Measurements from ENCODE around the gene F5.
"Not testable (repeated sequence)": the region's sequence is repeated elsewhere in the genome, so short reads cannot be mapped to it uniquely, and the experiment has no call there.

Gene F5

GRCh38 chr1:169534653-169535052, 51.6 kb downstream of the F5 start:
- no peak for FAIRE-seq

DNA sequence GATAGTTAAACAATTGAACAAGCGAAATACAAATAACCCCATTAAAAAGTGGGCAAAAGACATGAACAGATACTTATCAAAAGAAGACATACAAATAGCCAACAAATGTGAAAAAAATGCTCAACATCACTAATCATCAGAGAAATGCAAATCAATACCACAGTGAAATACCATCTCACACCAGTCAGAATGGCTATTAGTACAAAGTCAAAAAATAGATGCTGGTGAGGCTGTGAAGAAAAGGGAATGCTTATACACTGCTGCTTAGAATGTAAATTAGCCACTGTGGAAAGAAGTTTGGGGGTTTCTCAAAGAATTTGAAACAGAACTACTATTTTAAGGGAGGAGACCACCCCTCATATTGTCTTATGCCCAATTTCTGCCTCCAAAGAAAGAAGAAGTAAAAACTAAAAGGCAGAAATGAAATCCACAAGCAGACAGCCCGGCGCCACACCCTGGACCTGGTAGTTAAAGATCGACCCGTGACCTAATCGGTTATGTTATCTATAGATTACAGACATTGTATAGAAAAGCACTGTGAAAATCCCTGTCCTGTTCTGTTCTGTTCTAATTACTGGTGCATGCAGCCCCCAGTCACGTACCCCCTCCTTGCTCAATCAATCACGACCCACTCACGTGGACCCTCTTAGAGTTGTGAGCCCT, 52.6 kb downstream of the F5 start:
- not testable (repeated sequence) for FAIRE-seq

DNA sequence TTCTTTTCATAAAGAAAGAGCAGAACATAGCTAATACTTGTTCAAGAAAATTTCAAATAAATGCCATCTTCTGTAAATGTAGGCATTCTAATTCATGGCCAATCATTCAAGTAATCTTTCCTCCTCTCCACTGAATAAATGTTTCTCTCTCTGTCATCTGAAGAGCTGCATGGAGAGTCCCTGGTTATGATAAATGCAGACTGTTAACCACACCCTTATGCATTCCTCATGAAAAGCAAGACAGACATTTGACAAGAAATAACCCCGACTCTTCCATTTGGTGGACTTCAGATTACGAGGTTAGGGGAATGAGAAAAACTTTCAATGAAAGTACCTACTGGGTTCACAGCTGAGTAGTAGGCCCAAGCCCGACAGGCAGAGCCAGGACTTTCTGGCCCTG, 55.8 kb downstream of the F5 start:
- no peak for FAIRE-seq

DNA sequence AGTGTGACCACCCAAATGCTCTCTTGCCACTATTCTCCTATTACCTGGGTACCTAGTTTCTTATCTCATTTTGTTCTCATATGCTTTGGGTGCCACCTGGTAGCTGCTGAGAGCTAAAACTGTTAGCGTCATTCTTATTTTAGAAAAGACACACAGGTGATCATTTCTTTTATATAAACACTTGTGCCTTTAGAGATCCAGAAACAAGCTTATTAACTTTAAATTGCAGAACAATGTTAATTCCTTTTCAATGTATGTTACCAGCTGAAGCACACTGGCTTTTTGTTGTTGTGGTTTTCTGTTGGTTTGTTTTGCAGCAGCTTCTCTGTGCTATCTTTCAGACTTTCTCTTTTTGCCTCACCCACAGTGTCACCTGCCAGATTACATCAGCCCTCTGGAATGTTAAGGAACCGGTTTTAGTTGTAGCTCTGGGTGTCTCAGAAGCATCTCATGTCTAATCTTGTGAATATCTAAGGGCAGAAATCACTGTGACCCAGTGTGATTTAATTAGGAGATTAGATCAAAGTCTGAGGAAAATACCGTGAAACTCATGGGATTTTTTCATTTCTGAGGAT, 57.1 kb downstream of the F5 start:
- no peak for FAIRE-seq

DNA sequence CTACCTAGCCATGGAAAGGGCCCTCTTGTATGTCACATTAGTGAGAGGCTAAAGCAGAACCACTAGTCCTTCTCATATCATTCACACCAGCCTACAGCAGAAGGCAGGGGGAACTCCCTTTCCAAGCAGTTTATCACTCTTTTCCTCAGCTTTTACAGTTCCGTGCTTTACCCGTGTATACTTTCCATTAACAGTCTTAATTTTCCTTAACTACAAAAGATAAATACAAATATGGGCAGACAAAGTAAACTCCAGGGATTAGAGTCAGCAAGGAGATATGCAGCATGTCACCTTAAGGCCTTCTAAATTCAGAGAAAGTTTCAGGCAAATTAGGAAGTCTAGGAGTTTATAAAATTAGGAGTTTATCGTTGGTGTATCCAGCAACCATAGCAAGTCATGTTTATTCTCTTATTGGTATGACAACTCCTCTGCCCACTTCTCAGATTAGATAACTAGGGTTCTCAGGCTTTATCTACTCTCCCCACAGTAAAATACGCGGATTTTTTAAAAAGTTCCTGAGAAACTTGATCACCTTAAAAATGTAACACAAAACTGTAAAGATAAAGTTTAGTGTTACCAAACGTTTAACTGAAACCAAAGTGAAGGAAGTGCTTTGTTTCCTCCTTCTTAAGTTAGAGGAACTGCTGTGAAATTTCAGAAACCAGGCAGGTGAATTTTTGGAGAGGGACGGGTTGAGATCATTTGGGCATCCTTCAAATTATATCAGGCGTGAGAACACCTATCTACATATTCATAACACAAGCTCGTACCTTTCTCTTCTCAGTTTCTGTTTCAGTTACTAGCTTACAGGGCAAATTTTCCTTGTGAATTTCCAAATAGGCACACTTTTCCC, 57.8 kb downstream of the F5 start:
- FAIRE-seq: no peak

- no peak for FAIRE-seq
These were observed 58.6 kb downstream of the F5 start for GRCh38 chr1:169527451-169528214.

DNA sequence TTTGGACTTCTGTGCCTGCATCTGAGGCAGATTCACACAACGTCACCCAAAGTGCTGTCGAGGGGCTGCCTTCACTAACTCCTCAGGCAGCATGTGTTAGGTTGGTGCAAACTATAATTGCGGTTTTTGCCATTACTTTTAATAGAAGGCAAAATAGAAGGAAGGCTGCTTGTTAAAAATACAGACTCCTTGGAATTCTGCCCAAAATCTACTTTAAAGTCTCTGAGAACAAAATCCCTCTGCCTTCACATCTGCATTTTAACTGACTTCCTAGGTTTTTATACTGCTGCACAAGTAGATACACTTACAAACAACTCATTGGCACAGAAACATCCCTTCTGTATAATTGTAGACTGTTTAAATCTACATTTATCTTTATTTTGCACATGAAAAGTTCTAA, 59.3 kb downstream of the F5 start:
- FAIRE-seq: no peak

- FAIRE-seq: no peak
These were observed 60.0 kb downstream of the F5 start for GRCh38 chr1:169526120-169526832.

DNA sequence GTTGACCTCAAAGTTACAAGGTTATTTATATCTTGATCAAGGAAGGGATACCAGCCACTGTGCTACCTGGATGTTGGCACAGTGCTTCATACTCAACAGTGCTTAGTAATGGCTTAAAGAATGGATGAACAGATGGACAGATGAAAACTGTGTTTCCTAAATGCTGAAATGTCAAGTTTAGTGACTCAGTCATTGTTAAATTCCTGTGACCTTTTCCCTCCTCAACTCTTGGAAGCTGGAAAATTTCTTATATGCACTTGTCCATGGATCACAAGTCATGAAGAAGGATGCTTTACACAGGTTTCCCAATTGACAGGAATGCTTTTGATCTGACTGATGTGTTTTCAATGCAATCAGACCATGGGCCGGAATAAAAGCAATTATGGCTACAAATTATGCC, 60.9 kb downstream of the F5 start:
- no peak for FAIRE-seq

- no peak for FAIRE-seq
These were observed 62.4 kb downstream of the F5 start for GRCh38 chr1:169523904-169524303.

GRCh38 chr1:169521226-169521625, 65.1 kb downstream of the F5 start:
- no peak for FAIRE-seq

- no peak for FAIRE-seq
These were observed 68.6 kb downstream of the F5 start for GRCh38 chr1:169517558-169518186.

- FAIRE-seq: no peak
These were observed 70.6 kb downstream of the F5 start for GRCh38 chr1:169515641-169516040.

DNA sequence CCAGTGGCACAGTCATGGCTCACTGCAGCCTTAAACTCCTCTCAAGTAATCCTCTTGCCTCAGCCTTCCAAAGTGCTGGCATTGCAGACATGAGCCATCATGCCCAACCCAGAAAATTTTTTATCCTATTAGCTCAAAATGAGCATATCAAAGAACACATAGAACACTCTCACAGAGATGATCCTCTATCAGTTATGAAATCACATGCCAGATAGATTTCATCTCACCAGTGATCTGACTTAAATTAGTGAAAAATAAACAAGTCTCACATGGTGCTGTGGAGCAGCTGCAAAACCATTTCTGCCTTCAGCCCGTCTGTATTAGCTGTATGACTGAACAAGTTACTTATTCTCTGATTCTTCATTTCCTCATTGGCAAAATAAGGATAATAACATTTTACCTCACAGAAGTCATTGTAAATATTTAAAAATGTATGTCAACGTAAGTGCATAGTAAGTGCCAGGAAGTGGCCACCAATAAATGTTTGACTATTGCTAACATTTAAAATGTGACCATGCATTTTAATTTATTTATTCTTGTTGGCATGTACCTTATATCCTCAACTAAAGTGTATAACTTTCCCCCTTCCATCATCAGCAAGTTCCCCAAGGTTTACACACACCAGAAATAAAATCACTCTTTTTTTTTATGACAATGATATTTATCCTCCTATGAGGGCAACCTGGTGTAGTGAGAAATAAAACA, 71.6 kb downstream of the F5 start:
- FAIRE-seq: no peak

- FAIRE-seq: no peak
These were observed 73.1 kb downstream of the F5 start for GRCh38 chr1:169513208-169513607.

GRCh38 chr1:169511316-169512005, 74.8 kb downstream of the F5 start:
- FAIRE-seq: no peak

GRCh38 chr1:169510060-169510459, 76.2 kb downstream of the F5 start:
- FAIRE-seq: no peak

DNA sequence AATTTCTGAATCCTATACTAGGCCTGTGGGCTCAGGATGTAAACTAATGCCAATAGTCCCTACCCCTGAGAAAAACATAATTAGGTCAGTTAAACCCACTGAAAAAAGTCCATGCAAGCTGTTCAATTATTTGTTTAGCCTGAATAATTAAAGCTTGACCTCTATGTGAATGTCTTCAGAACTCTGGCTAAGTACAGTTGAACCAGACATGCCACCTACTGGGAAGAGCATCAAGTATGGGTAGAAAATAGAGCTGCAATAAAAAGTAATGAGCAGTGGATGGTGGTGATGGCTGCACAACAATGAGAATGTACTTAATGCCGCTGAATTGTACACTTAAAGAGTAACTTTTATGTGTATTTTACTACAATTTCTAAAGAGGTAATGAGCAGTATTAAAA, 76.9 kb downstream of the F5 start:
- FAIRE-seq: no peak

DNA sequence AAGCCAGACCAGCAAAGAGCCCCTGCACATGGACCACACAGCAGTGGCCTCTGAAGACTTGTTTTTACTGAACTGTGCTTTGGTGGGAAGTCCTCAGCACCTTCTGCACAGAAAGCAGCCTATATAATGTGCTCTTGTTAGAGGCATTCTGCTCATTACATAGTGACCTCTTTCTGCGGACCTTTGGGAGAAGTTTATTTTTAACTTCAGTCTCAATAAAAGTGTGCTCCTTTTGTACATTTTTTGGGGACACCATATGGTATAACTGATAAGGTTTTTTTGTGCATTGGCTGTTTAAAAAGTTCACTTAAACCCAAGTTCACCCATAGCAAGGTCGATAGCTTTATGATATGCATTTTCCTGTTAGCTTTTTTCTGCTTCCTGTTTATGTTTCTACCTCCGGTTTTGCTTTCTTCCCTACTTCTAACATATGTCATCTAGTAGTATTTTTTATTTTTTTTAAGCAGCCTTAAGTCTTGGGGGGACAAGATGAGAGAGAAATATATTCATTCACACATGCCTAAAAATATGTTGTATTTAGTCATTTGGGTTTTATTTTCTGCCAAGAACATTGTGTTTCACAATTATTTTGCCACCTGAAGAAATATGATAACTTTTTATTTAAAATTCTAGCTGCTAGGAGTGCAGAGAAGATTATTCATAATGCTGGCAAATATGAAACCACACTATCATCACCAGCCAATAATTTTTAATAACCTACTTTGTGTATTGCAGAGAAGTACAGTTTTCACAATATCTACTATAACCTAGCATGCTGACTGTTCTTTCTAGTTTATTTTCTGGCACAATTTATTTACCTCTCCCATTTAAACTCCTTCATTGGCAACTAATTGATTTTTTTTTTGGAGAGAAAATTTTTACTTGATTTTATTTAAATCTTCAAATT, 77.6 kb downstream of the F5 start:
- FAIRE-seq: no peak

GRCh38 chr1:169507413-169507812, 78.9 kb downstream of the F5 start:
- no peak for FAIRE-seq
